Measurements from ENCODE around the gene CTNNBL1.
A peak's percentile ranks its signal among the peaks of the same experiment; 100 is the strongest.

CTNNBL1 gene

GRCh38 chr20:37902504-37903313 is 208.9 kb downstream of the CTNNBL1 start, which contains the start of gene VSTM2L:
TSS of gene VSTM2L (plus strand) at chr20:37903127. CDS start at chr20:37903351, 224 bp downstream.
- DNase-seq (ENCODE audit: low spot score), result peak; percentile 85
- ATAC-seq (ENCODE audit: low read depth), result peak; percentile 8
- Histone ChIP-seq H3K4me3 (ENCODE audit: severe bottlenecking) (peak within 1 kb of the TSS; percentile 44), H3K27ac (ENCODE audit: poor library complexity, severe bottlenecking) (no peak within 1 kb of the TSS), H3K9me3 (ENCODE audit: severe bottlenecking) (no peaks in the 10 kb centered on the region), H3K36me3 (ENCODE audit: low read depth) (no peaks in the 10 kb centered on the region), H3K4me1 (ENCODE audit: insufficient read depth, poor library complexity, severe bottlenecking) (peaks cover 26% of the 10 kb centered on the region), H3K27me3 (ENCODE audit: insufficient read depth, poor library complexity, severe bottlenecking) (peaks cover 5% of the 10 kb centered on the region)
- TF ChIP-seq CTCF (IDR thresholded peaks at IDR 0.05; ENCODE audit: poor library complexity, severe bottlenecking), result peak; percentile 30

- ATAC-seq (ENCODE audit: low read depth) (no peak), DNase-seq (ENCODE audit: low spot score) (peak; percentile 78)
- H3K27ac ChIP-seq (ENCODE audit: poor library complexity, severe bottlenecking), result no peak overlapping the region
- peaks cover 5% of the 10 kb centered on the region for H3K27me3 ChIP-seq (ENCODE audit: insufficient read depth, poor library complexity, severe bottlenecking)
- H3K9me3 ChIP-seq (ENCODE audit: severe bottlenecking), result no peaks in the 10 kb centered on the region
- TF ChIP-seq CTCF (IDR thresholded peaks at IDR 0.05; ENCODE audit: poor library complexity, severe bottlenecking), result peak; percentile 85
- H3K4me3 ChIP-seq (ENCODE audit: severe bottlenecking), result peak overlapping the region; percentile 44
- peaks cover 24% of the 10 kb centered on the region for H3K4me1 ChIP-seq (ENCODE audit: insufficient read depth, poor library complexity, severe bottlenecking)
- H3K36me3 ChIP-seq (ENCODE audit: low read depth), result no peaks in the 10 kb centered on the region
Measured at GRCh38 chr20:37903317-37904007, 209.6 kb downstream of the CTNNBL1 start.

GRCh38 chr20:37904008-37904642 is 210.3 kb downstream of the CTNNBL1 start:
- no peak overlapping the region for H3K4me3 ChIP-seq (ENCODE audit: severe bottlenecking)

GRCh38 chr20:37904845-37905373 is 211.1 kb downstream of the CTNNBL1 start:
- Histone ChIP-seq H3K36me3 (ENCODE audit: low read depth) (no peaks in the 10 kb centered on the region), H3K27ac (ENCODE audit: poor library complexity, severe bottlenecking) (no peak overlapping the region), H3K4me1 (ENCODE audit: insufficient read depth, poor library complexity, severe bottlenecking) (peaks cover 9% of the 10 kb centered on the region), H3K9me3 (ENCODE audit: severe bottlenecking) (no peaks in the 10 kb centered on the region), H3K27me3 (ENCODE audit: insufficient read depth, poor library complexity, severe bottlenecking) (peaks cover 5% of the 10 kb centered on the region), H3K4me3 (ENCODE audit: severe bottlenecking) (no peak overlapping the region)
- DNase-seq (ENCODE audit: low spot score), result no peak
- ATAC-seq (ENCODE audit: low read depth), result no peak
- no peak for TF ChIP-seq CTCF (IDR thresholded peaks at IDR 0.05; ENCODE audit: poor library complexity, severe bottlenecking)

More at GRCh38 chr20:37904008-37904642, 210.3 kb downstream of the CTNNBL1 start:
- no peaks in the 10 kb centered on the region for H3K36me3 ChIP-seq (ENCODE audit: low read depth)
- TF ChIP-seq CTCF (IDR thresholded peaks at IDR 0.05; ENCODE audit: poor library complexity, severe bottlenecking), result no peak
- no peak overlapping the region for H3K27ac ChIP-seq (ENCODE audit: poor library complexity, severe bottlenecking)
- ATAC-seq (ENCODE audit: low read depth) (no peak), DNase-seq (ENCODE audit: low spot score) (peak; percentile 80)
- H3K27me3 ChIP-seq (ENCODE audit: insufficient read depth, poor library complexity, severe bottlenecking), result peaks cover 5% of the 10 kb centered on the region
- H3K9me3 ChIP-seq (ENCODE audit: severe bottlenecking), result no peaks in the 10 kb centered on the region
- peaks cover 17% of the 10 kb centered on the region for H3K4me1 ChIP-seq (ENCODE audit: insufficient read depth, poor library complexity, severe bottlenecking)
